HCT116 (cell line): ENCODE measurements around the gene CRMP1. TPM values are rescaled to one million over a fixed set of nuclear protein-coding genes. Genes with fewer than 3 reads are reported as not detected.

Source experiments
- ATAC-seq: fragments of 200-7000 bp; cut with Tn5 transposase; 2 replicates; pipeline ENCODE4 v1.9.1; 2020; ENCODE audit warnings: mild to moderate bottlenecking, moderate library complexity
- BruUV-seq: library from RNA; stranded (reverse); fragments of 400-500 nt; replicated peaks from 2 replicates; lab custom pipeline; 2021; lab: Mats Ljungman, UMichigan
- CTCF ChIA-PET: fragments of 300-600 bp; sonication (Branson Sonifier 250); formaldehyde crosslinking; loops from one replicate; lab custom pipeline; 2021; ENCODE audit warnings: antibody characterized with exemption; lab: Charles Lee
- POLR2A ChIA-PET: fragments of 300-600, 350-600 bp; sonication (Branson Sonifier 250); formaldehyde crosslinking; loops from one replicate; lab custom pipeline; 2021; ENCODE audit warnings: antibody characterized with exemption; lab: Charles Lee
- RAD21 ChIA-PET, 2 experiments: fragments of 300-600 bp; sonication (Branson Sonifier 250); formaldehyde crosslinking; loops; one replicate each; lab custom pipeline; 2023; ENCODE audit warnings: low total read pairs in 2 of 2; ENCODE audit not compliant: uncharacterized antibody in 2 of 2, unreplicated experiment in 2 of 2, low non-redundant PET in 1 of 2; lab: Charles Lee
- DNase-seq: peaks from one replicate; pipeline ENCODE4 v3.0.0-alpha.2; 2010; ENCODE audit warnings: low read depth, low spot score
- H2AFZ ChIP-seq: fragments of 200-600 bp; shearing (Covaris generic), sonication (generic); 2 replicates; pipeline ENCODE4 v1.6.1; 2017; ENCODE audit warnings: low read depth, mixed run types, mixed read lengths, antibody characterized with exemption, low read length; ENCODE audit not compliant: poor library complexity, severe bottlenecking
- H3K27ac ChIP-seq: 2 replicates; pipeline ENCODE4 v1.5.1; 2012; ENCODE audit warnings: low read depth, low read length
- H3K27me3 ChIP-seq: fragments of 200-600 bp; sonication (generic); 2 replicates; pipeline ENCODE4 v1.6.1; 2016; ENCODE audit warnings: mixed run types, low read length, mixed read lengths; ENCODE audit not compliant: insufficient read depth
- H3K36me3 ChIP-seq, 2 experiments: fragments of 200-500 bp in 1 of 2; fragments of 200-600 bp in 1 of 2; sonication (Bioruptor generic) in 1 of 2; sonication (generic) in 1 of 2; 2 replicates each; pipeline versions ENCODE4 v1.5.1 to v1.6.1; 2014 to 2016; ENCODE audit warnings: low read length in 2 of 2, inconsistent platforms in 1 of 2, mixed read lengths in 1 of 2, mixed run types in 1 of 2; ENCODE audit not compliant: insufficient read depth in 2 of 2, control insufficient read depth in 1 of 2
- H3K4me1 ChIP-seq, 2 experiments: fragments of 200-600 bp in 1 of 2; sonication (generic) in 1 of 2; 2 replicates each; pipeline versions ENCODE4 v1.5.1 to v1.6.1; 2012 to 2017; ENCODE audit warnings: low read length in 2 of 2, inconsistent platforms in 1 of 2, mild to moderate bottlenecking in 1 of 2, mixed read lengths in 1 of 2, mixed run types in 1 of 2, moderate library complexity in 1 of 2; ENCODE audit not compliant: insufficient read depth in 2 of 2, control insufficient read depth in 1 of 2
- H3K4me2 ChIP-seq: fragments of 200-600 bp; sonication (generic); 2 replicates; pipeline ENCODE4 v1.6.1; 2017; ENCODE audit warnings: mixed run types, low read length, mixed read lengths
- H3K4me3 ChIP-seq, 2 experiments: fragments of 200-600 bp in 1 of 2; sonication (generic) in 1 of 2; replicated peaks in 1 of 2; 2 replicates each; pipeline ENCODE4 v1.5.1; 2011 to 2016; ENCODE audit warnings: low read length in 2 of 2, control low read depth in 1 of 2, low read depth in 1 of 2, mild to moderate bottlenecking in 1 of 2, mixed read lengths in 1 of 2, mixed run types in 1 of 2
- H3K79me2 ChIP-seq: fragments of 200-600 bp; sonication (generic); 2 replicates; pipeline ENCODE4 v1.6.1; 2017; ENCODE audit warnings: mild to moderate bottlenecking, mixed run types, low read length, moderate library complexity, mixed read lengths; ENCODE audit not compliant: insufficient read depth
- H3K9ac ChIP-seq: fragments of 200-600 bp; sonication (generic); 2 replicates; pipeline ENCODE4 v1.6.1; 2016; ENCODE audit warnings: low read length, mixed read lengths
- H3K9me2 ChIP-seq: fragments of 200-600 bp; sonication (generic), shearing (Covaris generic); 2 replicates; pipeline ENCODE4 v1.6.1; 2017; ENCODE audit warnings: mixed run types, mild to moderate bottlenecking, moderate library complexity; ENCODE audit not compliant: insufficient read depth
- H3K9me3 ChIP-seq, 2 experiments: fragments of 200-500 bp in 1 of 2; fragments of 200-600 bp in 1 of 2; sonication (Bioruptor generic) in 1 of 2; sonication (generic) in 1 of 2; 2 replicates each; pipeline ENCODE4 v1.6.1; 2014 to 2017; ENCODE audit warnings: low read length in 2 of 2, mixed read lengths in 2 of 2, inconsistent platforms in 1 of 2, low read depth in 1 of 2, mild to moderate bottlenecking in 1 of 2, mixed run types in 1 of 2, moderate library complexity in 1 of 2; ENCODE audit not compliant: control insufficient read depth in 1 of 2, insufficient read depth in 1 of 2
- H4K20me1 ChIP-seq: fragments of 200-600 bp; sonication (generic), shearing (Covaris generic); 2 replicates; pipeline ENCODE4 v1.6.1; 2017; ENCODE audit warnings: mixed run types, mild to moderate bottlenecking, moderate library complexity; ENCODE audit not compliant: insufficient read depth
- CEBPB ChIP-seq: IDR thresholded peaks from 2 replicates; pipeline ENCODE4 v1.6.1; 2012; ENCODE audit warnings: low read depth
- EGR1 ChIP-seq: IDR thresholded peaks from 2 replicates; pipeline ENCODE4 v1.6.1; 2012; ENCODE audit warnings: low read depth
- ELF1 ChIP-seq: IDR thresholded peaks from 2 replicates; pipeline ENCODE4 v1.6.1; 2012; ENCODE audit warnings: low read depth, borderline replicate concordance
- SP1 ChIP-seq: IDR thresholded peaks from 2 replicates; pipeline ENCODE4 v1.6.1; 2012; ENCODE audit warnings: low read depth
- TCF7L2 ChIP-seq: IDR thresholded peaks from 2 replicates; pipeline ENCODE4 v1.7.0; 2011; ENCODE audit warnings: borderline replicate concordance, inconsistent platforms; ENCODE audit not compliant: insufficient read depth, insufficient read length; ENCODE audit errors: extremely low read depth
- YY1 ChIP-seq: IDR thresholded peaks from 2 replicates; pipeline ENCODE4 v1.6.1; 2011; ENCODE audit warnings: low read length, low read depth, moderate library complexity, mild to moderate bottlenecking; ENCODE audit not compliant: insufficient replicate concordance; ENCODE audit errors: extremely low read depth
- ZFX ChIP-seq: fragments of 450-650 bp; IDR thresholded peaks from 2 replicates; pipeline ENCODE4 v1.6.1; 2017
- intact Hi-C: fragments of 100-400 bp; cut with micrococcal nuclease; formaldehyde crosslinking; loops from 2 replicates; pipeline ENCODE4 v1.10.0; 2022
- total RNA-seq: library from RNA; stranded (reverse); gene quantifications from one replicate; pipeline ENCODE4 v1.2.1, GENCODE V29; 2021; ENCODE audit not compliant: unreplicated experiment
- TF ChIP-seq, protein P1 (sequence below): IDR thresholded peaks from 2 replicates; pipeline ENCODE4 v1.6.1; 2012; ENCODE audit warnings: low read depth
- TF ChIP-seq, protein P2 (sequence below): IDR thresholded peaks from 2 replicates; pipeline ENCODE4 v1.6.1; 2012
- TF ChIP-seq, protein P3 (sequence below), 3 experiments: fragments of 200-600 bp in 1 of 3; sonication (generic) in 1 of 3; IDR thresholded peaks in 2 of 3; conservative IDR thresholded peaks in 1 of 3; 2 replicates each; pipeline ENCODE4 v1.5.1; 2012 to 2017; ENCODE audit warnings: low read depth in 2 of 3, low read length in 2 of 3, antibody characterized with exemption in 1 of 3, borderline replicate concordance in 1 of 3, control low read depth in 1 of 3, mild to moderate bottlenecking in 1 of 3, mixed read lengths in 1 of 3, mixed run types in 1 of 3, moderate library complexity in 1 of 3; ENCODE audit not compliant: insufficient read depth in 1 of 3

CRMP1 gene
- total RNA-seq, 1 experiment from 2014 or later, result not detected

DNA sequence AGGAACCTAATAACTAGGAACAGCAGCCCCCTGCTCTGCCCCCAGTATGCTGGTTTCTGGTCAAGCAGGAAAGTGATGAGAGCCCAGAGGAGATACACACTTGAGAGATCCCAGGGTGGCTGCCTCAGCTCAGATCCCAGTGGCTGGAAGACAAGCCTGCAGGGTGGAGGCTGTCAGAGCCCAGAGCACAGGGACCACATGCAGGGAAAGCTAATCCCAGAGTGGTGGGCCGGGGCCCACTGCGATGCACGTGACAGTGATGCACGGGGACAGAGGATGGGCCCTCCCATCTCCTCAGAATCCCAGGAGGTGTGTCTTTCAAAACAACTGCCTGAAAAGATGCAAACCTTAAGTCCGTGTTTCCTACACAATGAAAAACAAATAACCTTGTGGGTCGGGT lies 29.1 kb upstream of the CRMP1 start:
- no peaks in the 10 kb centered on the region for H3K4me1 ChIP-seq
- no peaks in the 10 kb centered on the region for H3K36me3 ChIP-seq
- TF ChIP-seq SP1 (no peak), ELF1 (no peak), EGR1 (no peak), CEBPB (no peak), ZFX (no peak), TCF7L2 (no peak), YY1 (no peak)
- TF ChIP-seq, protein P1, sequence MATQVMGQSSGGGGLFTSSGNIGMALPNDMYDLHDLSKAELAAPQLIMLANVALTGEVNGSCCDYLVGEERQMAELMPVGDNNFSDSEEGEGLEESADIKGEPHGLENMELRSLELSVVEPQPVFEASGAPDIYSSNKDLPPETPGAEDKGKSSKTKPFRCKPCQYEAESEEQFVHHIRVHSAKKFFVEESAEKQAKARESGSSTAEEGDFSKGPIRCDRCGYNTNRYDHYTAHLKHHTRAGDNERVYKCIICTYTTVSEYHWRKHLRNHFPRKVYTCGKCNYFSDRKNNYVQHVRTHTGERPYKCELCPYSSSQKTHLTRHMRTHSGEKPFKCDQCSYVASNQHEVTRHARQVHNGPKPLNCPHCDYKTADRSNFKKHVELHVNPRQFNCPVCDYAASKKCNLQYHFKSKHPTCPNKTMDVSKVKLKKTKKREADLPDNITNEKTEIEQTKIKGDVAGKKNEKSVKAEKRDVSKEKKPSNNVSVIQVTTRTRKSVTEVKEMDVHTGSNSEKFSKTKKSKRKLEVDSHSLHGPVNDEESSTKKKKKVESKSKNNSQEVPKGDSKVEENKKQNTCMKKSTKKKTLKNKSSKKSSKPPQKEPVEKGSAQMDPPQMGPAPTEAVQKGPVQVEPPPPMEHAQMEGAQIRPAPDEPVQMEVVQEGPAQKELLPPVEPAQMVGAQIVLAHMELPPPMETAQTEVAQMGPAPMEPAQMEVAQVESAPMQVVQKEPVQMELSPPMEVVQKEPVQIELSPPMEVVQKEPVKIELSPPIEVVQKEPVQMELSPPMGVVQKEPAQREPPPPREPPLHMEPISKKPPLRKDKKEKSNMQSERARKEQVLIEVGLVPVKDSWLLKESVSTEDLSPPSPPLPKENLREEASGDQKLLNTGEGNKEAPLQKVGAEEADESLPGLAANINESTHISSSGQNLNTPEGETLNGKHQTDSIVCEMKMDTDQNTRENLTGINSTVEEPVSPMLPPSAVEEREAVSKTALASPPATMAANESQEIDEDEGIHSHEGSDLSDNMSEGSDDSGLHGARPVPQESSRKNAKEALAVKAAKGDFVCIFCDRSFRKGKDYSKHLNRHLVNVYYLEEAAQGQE, result no peak
- TF ChIP-seq, protein P2, sequence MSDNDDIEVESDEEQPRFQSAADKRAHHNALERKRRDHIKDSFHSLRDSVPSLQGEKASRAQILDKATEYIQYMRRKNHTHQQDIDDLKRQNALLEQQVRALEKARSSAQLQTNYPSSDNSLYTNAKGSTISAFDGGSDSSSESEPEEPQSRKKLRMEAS, result no peak
- TF ChIP-seq, protein P3, sequence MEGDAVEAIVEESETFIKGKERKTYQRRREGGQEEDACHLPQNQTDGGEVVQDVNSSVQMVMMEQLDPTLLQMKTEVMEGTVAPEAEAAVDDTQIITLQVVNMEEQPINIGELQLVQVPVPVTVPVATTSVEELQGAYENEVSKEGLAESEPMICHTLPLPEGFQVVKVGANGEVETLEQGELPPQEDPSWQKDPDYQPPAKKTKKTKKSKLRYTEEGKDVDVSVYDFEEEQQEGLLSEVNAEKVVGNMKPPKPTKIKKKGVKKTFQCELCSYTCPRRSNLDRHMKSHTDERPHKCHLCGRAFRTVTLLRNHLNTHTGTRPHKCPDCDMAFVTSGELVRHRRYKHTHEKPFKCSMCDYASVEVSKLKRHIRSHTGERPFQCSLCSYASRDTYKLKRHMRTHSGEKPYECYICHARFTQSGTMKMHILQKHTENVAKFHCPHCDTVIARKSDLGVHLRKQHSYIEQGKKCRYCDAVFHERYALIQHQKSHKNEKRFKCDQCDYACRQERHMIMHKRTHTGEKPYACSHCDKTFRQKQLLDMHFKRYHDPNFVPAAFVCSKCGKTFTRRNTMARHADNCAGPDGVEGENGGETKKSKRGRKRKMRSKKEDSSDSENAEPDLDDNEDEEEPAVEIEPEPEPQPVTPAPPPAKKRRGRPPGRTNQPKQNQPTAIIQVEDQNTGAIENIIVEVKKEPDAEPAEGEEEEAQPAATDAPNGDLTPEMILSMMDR (IDR thresholded peaks at IDR 0.05 in 2 of 3, conservative IDR thresholded peaks at IDR 0.05 in 1 of 3; ENCODE audit: borderline replicate concordance in 1 of 3, insufficient read depth in 1 of 3, low read depth in 2 of 3, low read length in 2 of 3), result no peak
- TF ChIP-seq, all 23 proteins: peak for 0
- POLR2A ChIA-PET, result no interaction called here
- no TSS peak for BruUV-seq
- Histone ChIP-seq H3K79me2 (no peaks in the 10 kb centered on the region), H3K4me3 (no peak overlapping the region), H4K20me1 (no peaks in the 10 kb centered on the region), H3K9me2 (no peaks in the 10 kb centered on the region), H3K9me3 (no peaks in the 10 kb centered on the region), H3K27me3 (peaks cover 29% of the 10 kb centered on the region), H3K9ac (no peak overlapping the region), H3K27ac (no peak overlapping the region), H2AFZ (no peak overlapping the region), H3K4me2 (no peak overlapping the region)
- CTCF ChIA-PET, result no interaction called here
- intact Hi-C loops, result no loop called here
- no peak for ATAC-seq
- RAD21 ChIA-PET, result no interaction called here
- no peak for DNase-seq
